Right lobe of liver (tissue), 6 donors: ENCODE data around the gene ELL. TPM values are rescaled to one million over a fixed set of nuclear protein-coding genes. Genes with fewer than 3 reads are reported as not detected.

Source experiments
- ATAC-seq, 4 donors: fragments of 200-7000 bp; cut with Tn5 transposase; one replicate each; pipeline ENCODE4 v1.9.1; 2020; ENCODE audit warnings: mild to moderate bottlenecking in 4 of 4, moderate library complexity in 4 of 4
- DNase-seq, 3 donors: peaks; one replicate each; pipeline ENCODE4 v3.0.0-alpha.2; 2020
- H3K27ac ChIP-seq, 3 donors: fragments of 200-600 bp; one replicate each; pipeline ENCODE4 v1.8.0; 2022
- H3K27me3 ChIP-seq, 2 donors: fragments of 200-600 bp; one replicate each; pipeline ENCODE4 v1.8.0; 2022
- H3K36me3 ChIP-seq, 4 donors: fragments of 200-600 bp; sonication (generic) in 1 of 4; one replicate each; pipeline versions ENCODE4 v1.5.1 to v1.8.0; 2017 to 2022; ENCODE audit warnings: control low read depth in 1 of 4
- H3K4me1 ChIP-seq, 4 donors: fragments of 200-600 bp; sonication (generic) in 1 of 4; one replicate each; pipeline versions ENCODE4 v1.5.1 to v1.8.0; 2017 to 2022; ENCODE audit warnings: control low read depth in 1 of 4
- H3K4me3 ChIP-seq, 3 donors: fragments of 200-600 bp; one replicate each; pipeline ENCODE4 v1.8.0; 2022
- H3K9me3 ChIP-seq, 4 donors: fragments of 200-600 bp; sonication (generic) in 1 of 4; one replicate each; pipeline versions ENCODE4 v1.5.1 to v1.8.0; 2017 to 2022; ENCODE audit warnings: control low read depth in 1 of 4
- CTCF ChIP-seq, 4 donors: fragments of 200-600 bp in 3 of 4; fragments of 450-650 bp in 1 of 4; IDR thresholded peaks; one replicate each; pipeline versions ENCODE4 v1.5.1 to v1.8.0; 2016 to 2022; ENCODE audit warnings: antibody characterized with exemption in 4 of 4, mild to moderate bottlenecking in 2 of 4
- POLR2A ChIP-seq: fragments of 450-650 bp; IDR thresholded peaks from one replicate; pipeline ENCODE4 v1.6.1; 2017; ENCODE audit warnings: antibody characterized with exemption, mild to moderate bottlenecking
- WGBS: methylation state at CpG from one replicate; pipeline ENCODE4 v1.1.6; 2018; ENCODE audit warnings: low coverage, low lambda C conversion rate; ENCODE audit not compliant: insufficient coverage; ENCODE audit errors: missing lambda C conversion rate; 5-methylcytosine and 5-hydroxymethylcytosine counted together
- intact Hi-C, 2 donors: fragments of 100-400 bp; cut with DNase I; formaldehyde crosslinking; loops; one replicate each; pipeline versions ENCODE4 v1.11.2 to v1.14.1; 2022
- total RNA-seq, 6 experiments: library from RNA; depleted of rRNA in 2 of 6; stranded (reverse); fragments of >200 nt in 2 of 6; fragmentation: NEBNext Ultra II Directional in 3 of 6; extraction: Animal tissue kit (Norgen Biotek cat#: 25700) in 3 of 6; gene quantifications; one replicate each; pipeline versions ENCODE4 v1.1.0 to v1.2.4, GENCODE V29; 2016 to 2023
- donor health status: DM: no; HTN: yes; CAD: no.
- donor health status: DM: no; HTN: no; CAD: no.
- donor health status: DM: no; HTN: no; CAD: no.
- donor health status: DM: no; HTN: yes; CAD: no.
- donor health status: DM: no; HTN: yes; CAD: no.

Gene ELL
- total RNA-seq, 6 experiments from 2014 or later = 5.3 to 11.9 (median 8.6) TPM

- intact Hi-C loops = no loop called here
- ATAC-seq (peak; percentile 84 to 93 (median 88)), DNase-seq (peak; percentile 100)
- H3K4me3 ChIP-seq = peak overlapping the region; percentile 96 to 99 (median 99)
- WGBS = 2% methylated on average over 20 of the region's 51 CpGs
- H3K27ac ChIP-seq = peak overlapping the region; percentile 98 to 99 (median 99)
- no peaks in the 10 kb centered on the region for H3K27me3 ChIP-seq
- TF ChIP-seq CTCF (IDR thresholded peaks at IDR 0.05) (peak in 3 of 4 donors; percentile 36 to 51 (median 48)), POLR2A (peak; percentile 48)
- H3K36me3 ChIP-seq = no peaks in the 10 kb centered on the region
- no peaks in the 10 kb centered on the region for H3K9me3 ChIP-seq
- peaks cover 0 to 27% (median 7%) of the 10 kb centered on the region in 4 donors for H3K4me1 ChIP-seq
These were observed 423 bp upstream of the ELL start for GRCh38 chr19:18522124-18522861.

- 2% methylated on average over 18 of the region's 41 CpGs for WGBS
- ATAC-seq = no peak
- intact Hi-C loops = no loop called here
These were observed 800 bp downstream of the ELL start for GRCh38 chr19:18520848-18521691.

DNA sequence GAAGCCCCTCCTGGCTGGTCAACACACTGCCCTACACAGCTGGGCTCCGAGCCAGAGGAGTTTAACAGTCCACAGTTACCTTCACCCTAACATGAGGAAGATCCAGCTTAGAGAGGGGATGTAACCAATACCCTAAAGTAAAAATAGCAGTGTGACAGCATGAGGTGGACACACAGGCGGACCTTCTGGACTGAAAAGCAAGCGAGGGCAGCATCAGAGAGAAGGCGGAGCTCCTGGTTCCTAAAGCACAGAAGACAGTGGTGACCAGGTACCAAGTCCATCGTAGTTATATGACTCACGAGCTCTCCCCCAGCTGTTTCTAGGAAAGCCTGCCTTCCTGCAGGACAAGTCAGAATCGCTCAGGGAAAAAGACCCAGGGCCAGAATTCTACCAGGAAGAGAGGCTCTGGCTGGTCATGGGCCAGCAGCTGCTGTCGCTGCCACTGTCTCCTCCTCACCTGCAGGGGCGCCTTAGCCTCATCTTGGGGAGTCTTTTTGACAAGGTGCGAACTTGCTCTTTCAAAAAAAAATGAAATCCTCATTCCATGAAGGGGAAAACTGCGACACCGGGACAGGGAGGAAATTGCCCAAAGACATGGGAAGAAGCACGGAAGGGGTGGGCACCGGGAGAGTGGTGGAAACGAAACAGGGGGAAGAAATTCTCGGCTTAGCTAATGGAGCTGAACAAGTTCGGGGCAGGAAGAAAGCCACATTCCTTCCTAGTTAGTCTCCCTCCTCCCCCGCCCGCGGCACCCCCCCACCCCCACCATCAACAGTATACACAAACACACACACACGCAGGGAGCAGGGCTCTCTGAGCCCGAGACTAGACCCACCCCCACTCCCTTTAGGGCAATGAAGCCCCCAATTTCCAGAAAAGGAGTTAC, 1.7 kb downstream of the ELL start:
- DNase-seq (peak; percentile 72 to 80 (median 79)), ATAC-seq (peak; percentile 2 to 37 (median 8))
- H3K36me3 ChIP-seq = no peaks in the 10 kb centered on the region
- H3K27ac ChIP-seq = peak overlapping the region; percentile 98 to 99 (median 99)
- no peaks in the 10 kb centered on the region for H3K27me3 ChIP-seq
- H3K4me1 ChIP-seq = peaks cover 3 to 48% (median 16%) of the 10 kb centered on the region in 4 donors
- peak; percentile 55 to 63 (median 58) for TF ChIP-seq CTCF (IDR thresholded peaks at IDR 0.05)
- TF ChIP-seq POLR2A = peak; percentile 76
- WGBS = 2% methylated on average over 14 of the region's 22 CpGs
- no peaks in the 10 kb centered on the region for H3K9me3 ChIP-seq
- intact Hi-C loops = loop anchor here in 1 of 2 donors (10.0 kb wide), 1 partner anchor 65 kb away; no protein-coding TSS in a partner anchor
- H3K4me3 ChIP-seq = peak overlapping the region; percentile 96 to 99 (median 99)

More at GRCh38 chr19:18520848-18521691, 800 bp downstream of the ELL start:
- Histone ChIP-seq H3K4me3 (peak overlapping the region; percentile 96 to 99 (median 99)), H3K27me3 (no peaks in the 10 kb centered on the region), H3K4me1 (peaks cover 0 to 39% (median 11%) of the 10 kb centered on the region in 4 donors), H3K9me3 (no peaks in the 10 kb centered on the region), H3K27ac (peak overlapping the region; percentile 98 to 99 (median 99)), H3K36me3 (no peaks in the 10 kb centered on the region)
- DNase-seq = peak; percentile 59 to 72 (median 62)
- TF ChIP-seq POLR2A (no peak), CTCF (IDR thresholded peaks at IDR 0.05) (no peak)

DNA sequence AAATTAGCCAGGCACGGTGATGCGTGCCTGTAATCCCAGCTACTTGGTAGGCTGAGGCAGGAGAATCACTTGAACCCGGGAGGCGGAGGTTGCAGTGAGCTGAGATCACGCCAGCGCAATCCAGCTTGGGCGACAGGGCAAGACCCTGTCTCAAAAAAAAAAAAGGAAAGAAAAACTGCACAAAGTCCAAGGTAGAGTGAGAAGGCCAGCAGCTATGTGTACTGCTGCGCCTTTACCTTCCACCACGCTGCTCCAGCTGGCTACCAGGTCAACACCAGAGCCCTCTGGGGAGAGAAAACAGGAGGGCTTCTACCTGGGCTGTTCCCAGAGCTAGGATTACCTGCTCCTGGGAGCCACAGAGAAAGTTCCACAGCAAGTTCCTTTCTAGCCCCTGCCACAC, 3.2 kb downstream of the ELL start:
- H3K4me3 ChIP-seq = no peak overlapping the region
- intact Hi-C loops = loop anchor here in 1 of 2 donors (10.0 kb wide), 1 partner anchor 64 kb away; no protein-coding TSS in a partner anchor
- peak overlapping the region in 1 of 3 donors; percentile 99 for H3K27ac ChIP-seq
- ATAC-seq = no peak
- H3K27me3 ChIP-seq = no peaks in the 10 kb centered on the region
- WGBS = 74% methylated on average over 9 of the region's 9 CpGs
- H3K36me3 ChIP-seq = no peaks in the 10 kb centered on the region
- H3K9me3 ChIP-seq = no peaks in the 10 kb centered on the region
- TF ChIP-seq POLR2A (no peak), CTCF (IDR thresholded peaks at IDR 0.05) (no peak)
- H3K4me1 ChIP-seq = peaks cover 3 to 61% (median 22%) of the 10 kb centered on the region in 4 donors
- no peak for DNase-seq
